NOMO-1 (cell line): ENCODE measurements around the gene SLC47A1.
"Not testable (repeated sequence)": the region's sequence is repeated elsewhere in the genome, so short reads cannot be mapped to it uniquely, and the experiment has no call there.

Experiments used
- DNase-seq, 2 experiments: peaks; one replicate each; lab custom pipeline; 2025; ENCODE audit not compliant: unreplicated experiment in 2 of 2; lab: John Stamatoyannopoulos, UW

The SLC47A1 gene

DNA sequence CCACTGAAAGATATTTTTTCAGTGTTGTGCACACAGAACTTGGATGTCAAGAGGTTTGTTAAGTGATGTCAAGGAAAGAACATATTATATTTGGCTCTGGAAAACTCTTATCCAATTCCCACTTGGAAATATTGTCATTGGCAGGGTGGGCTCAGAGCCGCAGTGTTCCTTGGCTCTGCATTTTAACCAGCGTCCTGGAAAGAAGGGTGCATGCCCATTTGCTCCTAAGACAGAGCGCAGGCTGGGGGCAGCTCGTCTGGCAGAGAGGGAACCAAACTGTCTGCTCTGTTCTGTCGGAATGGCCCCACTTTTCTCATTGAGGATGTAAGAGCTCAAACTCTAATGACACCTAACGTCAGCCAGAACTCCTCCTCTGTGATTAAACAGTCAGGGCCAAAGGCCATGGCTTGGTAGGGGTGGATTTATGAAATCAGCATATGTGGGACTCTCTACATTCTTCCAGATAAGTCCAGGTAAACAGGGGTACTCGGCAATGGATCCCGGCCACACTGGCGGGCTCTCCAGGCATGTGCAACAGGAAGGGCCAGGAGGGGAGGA, 18.0 kb downstream of the SLC47A1 start:
- DNase-seq = no peak

- no peak for DNase-seq
Measured at GRCh38 chr17:19553036-19553435, 19.4 kb downstream of the SLC47A1 start.

DNA sequence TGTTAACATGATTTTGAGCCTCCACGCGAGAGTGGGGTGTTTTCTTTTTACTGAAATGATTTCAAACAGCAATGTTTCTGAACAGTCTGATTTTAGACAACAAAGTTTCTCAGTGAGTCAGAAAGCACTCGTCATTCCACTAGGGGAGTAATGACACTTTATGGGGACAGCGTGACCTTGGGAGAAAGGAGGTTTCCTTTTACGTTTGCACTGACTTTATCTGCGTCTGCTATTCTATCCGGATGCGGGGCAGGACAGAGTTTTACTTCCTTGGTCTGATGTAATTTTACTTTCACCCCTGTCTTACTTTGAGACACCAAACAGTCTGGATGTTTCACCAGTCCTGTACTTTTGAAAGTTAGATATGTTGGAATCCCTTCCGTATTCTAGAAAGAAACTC, 20.7 kb downstream of the SLC47A1 start:
- DNase-seq = no peak

DNA sequence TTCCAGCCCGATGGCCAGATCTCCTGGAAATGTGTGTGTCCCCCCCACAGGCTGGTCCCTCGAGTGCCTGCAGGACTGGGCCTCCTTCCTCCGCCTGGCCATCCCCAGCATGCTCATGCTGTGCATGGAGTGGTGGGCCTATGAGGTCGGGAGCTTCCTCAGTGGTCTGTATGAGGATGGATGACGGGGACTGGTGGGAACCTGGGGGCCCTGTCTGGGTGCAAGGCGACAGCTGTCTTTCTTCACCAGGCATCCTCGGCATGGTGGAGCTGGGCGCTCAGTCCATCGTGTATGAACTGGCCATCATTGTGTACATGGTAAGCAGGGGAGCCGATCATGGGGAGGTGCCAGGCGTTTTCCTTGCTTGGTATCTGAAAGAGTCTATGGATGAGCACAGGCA, 22.1 kb downstream of the SLC47A1 start:
- DNase-seq = no peak

GRCh38 chr17:19558946-19559345, 25.3 kb downstream of the SLC47A1 start:
- no peak for DNase-seq

DNA sequence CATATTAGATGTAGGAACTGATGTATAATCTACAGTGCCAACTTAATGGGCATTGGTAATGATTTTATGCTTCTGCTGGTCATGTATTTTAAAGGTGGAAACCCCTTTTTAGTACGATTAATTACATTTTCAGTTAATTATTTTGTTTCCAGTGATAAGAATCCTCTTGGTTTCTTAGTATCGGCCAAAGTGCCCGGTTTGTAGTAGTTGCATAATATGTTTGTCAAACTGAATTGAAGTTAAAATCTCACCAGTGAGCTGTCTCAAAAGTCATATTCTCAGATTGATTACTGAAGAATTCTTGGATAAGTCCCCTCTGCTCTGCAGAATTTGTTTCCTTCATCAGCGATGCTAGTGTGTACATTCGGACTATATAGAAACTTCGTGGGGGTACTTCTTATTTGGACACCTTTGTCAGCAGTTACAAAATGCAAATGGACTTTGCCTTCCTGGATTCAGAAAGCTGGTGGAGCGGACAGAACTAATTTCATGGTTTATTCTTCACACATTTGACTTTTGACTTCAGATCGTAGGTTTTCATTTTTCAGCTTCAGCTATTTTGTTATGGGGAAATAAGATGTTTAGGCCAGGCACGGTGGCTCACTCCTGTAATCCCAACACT, 28.2 kb downstream of the SLC47A1 start:
- DNase-seq = no peak

- no peak for DNase-seq
Measured at GRCh38 chr17:19565817-19566575, 32.3 kb downstream of the SLC47A1 start.

DNA sequence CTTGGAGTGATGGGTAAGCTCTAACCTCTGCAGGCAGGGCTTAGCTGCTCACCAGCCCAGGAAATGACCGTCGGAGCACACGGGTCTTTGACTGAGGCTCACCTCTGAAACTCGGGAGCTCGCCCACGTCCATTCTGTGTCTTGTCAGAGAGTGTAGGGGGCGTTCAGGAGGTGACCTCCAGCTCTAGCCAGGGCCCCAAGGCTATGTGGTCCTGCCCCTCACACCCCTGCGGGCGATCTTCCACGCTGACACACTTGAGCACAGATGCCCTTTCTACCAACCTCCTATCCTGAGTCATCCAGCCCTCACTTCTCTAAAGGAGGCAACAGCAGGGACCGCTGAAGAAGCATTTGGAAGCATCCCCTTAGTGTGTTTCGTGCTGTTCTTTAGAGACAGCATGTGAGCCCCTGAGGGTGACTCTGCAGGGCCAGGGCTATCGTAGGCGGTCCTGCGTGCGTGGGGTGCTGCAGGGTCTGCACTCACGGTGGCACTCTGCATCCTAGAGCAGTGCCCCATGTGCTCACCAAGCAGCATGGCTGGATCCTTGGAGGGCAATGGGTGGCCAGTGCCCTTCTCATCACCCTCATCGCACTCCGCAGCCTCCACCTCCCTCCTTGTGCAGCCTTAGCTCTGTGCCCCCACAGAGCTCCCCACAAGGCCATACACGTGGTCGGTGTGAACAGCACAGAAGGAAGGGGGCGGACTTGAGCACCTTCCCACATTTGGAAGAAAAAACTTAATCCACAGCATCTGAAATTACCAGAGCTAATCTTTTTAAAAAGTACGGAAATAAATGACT, 33.8 kb downstream of the SLC47A1 start:
- DNase-seq = no peak

DNA sequence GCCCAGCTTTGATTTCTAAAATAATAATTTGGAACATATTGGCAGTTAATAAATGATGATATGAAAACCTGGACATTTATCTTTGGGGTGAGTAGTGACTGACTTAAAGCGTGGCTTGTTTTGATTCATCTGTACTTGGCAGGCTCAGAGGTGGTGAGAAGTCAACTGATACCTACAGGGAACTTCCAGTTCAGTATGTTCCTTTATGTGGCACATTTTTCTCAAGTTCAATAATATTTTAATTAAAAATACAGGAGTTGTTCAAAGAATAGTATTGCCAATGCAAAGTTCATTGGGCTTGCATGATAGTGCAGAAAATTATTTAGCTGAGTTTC, 34.3 kb downstream of the SLC47A1 start:
- no peak for DNase-seq

DNA sequence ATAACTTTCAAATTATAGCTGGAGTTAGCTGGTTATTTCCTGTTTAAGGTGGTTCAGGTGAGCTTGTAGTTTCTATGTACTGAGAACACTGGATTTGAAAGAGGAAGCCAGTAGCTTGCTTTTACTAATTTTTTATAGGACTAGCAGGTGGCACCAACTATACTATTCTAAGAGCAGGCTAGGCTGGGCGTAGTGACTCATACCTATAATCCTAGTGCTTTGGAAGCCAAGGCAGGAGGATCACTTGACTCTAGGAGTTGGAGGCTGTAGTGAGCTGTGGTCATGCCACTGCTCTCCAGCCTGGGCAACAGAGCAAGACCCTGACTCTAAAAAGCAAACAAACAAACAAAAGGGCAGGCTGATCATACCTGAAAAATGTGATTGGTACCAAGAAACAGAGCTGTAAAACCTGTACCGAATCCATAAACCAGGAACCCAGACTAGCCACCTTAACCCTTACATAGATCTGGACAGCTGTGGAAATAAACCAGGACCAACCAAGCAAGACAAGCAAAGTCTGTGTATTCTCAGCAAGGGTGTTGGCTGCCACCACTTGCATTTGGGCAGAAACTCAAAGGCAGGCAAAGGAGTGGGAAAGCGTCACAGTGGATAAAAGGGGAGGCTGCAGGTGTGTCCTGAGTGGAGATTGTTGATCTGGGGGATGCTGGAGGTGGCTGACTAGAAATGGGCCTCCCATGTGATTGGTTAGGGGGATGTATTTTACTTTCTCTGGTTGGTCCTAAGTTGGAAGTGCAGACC, 36.3 kb downstream of the SLC47A1 start:
- peak; percentile 28 to 41 for DNase-seq

GRCh38 chr17:19570544-19571062, 36.9 kb downstream of the SLC47A1 start:
- DNase-seq = peak; percentile 65 to 69

DNA sequence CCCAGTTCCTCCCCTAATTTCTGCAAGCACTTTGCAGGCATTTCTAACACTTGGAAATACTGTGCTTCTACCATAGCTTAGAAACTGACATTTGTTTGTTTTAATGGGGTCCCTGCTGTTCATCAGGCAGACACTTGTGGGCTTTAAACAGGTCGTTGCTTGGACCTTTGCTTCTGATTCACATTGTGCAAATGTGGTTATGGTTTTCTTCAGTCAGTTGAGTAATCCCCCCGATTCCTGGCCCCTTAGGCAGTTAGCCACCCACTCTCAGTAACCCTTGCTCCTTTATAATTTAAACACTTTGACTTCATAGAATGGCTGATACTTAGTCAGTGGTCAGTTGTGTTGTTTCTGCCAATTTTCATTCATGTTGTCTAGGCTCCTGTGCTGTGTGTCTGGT, 39.4 kb downstream of the SLC47A1 start:
- DNase-seq = peak; percentile 66 to 83

GRCh38 chr17:19574956-19575355, 41.3 kb downstream of the SLC47A1 start:
- DNase-seq = no peak

DNA sequence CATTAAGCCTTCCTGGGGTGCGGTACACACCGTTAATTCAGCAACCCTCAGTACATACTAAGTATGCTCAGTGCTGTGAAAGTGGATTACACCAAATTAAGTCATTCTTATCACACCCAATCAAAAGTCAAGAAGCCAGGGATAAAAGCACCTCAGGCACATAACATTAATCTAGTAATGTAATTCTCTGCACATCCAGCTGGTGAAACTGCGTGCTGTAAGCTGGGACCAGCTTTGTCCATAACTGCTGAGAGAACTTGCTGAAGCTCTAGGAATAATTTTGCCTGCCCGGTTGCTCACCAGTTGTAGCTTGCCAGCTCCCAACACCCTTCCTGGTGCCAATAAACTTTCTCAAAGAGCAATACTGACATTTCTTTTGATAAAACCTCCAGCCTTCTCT, 44.9 kb downstream of the SLC47A1 start:
- no peak for DNase-seq

GRCh38 chr17:19579192-19579761, 45.6 kb downstream of the SLC47A1 start:
- DNase-seq = no peak

GRCh38 chr17:19579867-19580565, 46.4 kb downstream of the SLC47A1 start:
- no peak for DNase-seq

DNA sequence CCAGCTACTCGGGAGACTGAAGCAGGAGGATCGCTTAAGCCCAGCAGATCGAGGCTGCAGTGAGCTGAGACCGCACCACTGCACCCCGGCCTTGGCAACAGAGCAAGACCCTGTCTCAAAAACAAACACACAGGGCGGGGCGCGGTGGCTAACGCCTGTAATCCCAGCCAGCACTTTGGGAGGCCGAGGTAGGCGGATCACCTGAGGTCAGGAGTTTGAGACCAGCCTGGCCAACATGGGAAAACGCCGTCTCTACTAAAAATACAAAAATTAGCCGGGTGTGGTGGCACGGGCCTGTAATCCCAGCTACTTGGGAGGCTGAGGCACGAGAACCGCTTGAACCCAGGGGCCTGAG, 46.9 kb downstream of the SLC47A1 start:
- not testable (repeated sequence) for DNase-seq

- DNase-seq = not testable (repeated sequence)
Measured at GRCh38 chr17:19582152-19582551, 48.5 kb downstream of the SLC47A1 start.

GRCh38 chr17:19583871-19584270, 50.2 kb downstream of the SLC47A1 start:
- no peak for DNase-seq

GRCh38 chr17:19590451-19590850, 56.8 kb downstream of the SLC47A1 start:
- DNase-seq = no peak
